Thyroid gland (tissue), 4 donors: Measurements from ENCODE around the gene CDV3.

Experiments
- POLR2A ChIP-seq, 2 donors: fragments of 450-650 bp; IDR thresholded peaks; one replicate each; pipeline ENCODE4 v1.6.1; 2017; ENCODE audit warnings: antibody characterized with exemption in 2 of 2, mild to moderate bottlenecking in 2 of 2, moderate library complexity in 1 of 2
- TF ChIP-seq, protein P1 (sequence below), 6 experiments: fragments of 200-600 bp in 3 of 6; fragments of 450-650 bp in 3 of 6; sonication (generic) in 3 of 6; IDR thresholded peaks; one replicate each; pipeline ENCODE4 v1.5.1; 2016 to 2019; ENCODE audit warnings: antibody characterized with exemption in 6 of 6, mild to moderate bottlenecking in 2 of 6, inconsistent platforms in 1 of 6, moderate library complexity in 1 of 6

DNA sequence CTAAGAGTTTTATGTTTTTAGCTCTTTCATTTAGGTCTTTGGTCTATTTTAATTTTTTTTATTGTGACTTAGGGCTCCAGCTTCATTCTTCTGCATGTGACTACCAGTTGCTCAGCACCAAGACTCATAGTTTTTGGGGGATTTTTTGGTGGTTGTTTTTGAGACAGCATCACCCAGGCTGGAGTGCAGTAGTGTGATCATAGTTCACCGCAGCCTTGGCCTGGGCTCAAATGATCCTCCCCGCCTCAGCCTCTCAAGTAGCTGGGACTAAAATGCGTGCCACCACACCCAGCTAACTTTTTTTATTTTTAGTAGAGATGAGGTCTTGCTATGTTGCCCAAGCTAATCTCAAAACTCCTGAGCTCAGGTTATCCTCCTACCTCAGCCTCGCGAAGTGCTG lies 19.4 kb downstream of the CDV3 start:
- TF ChIP-seq, protein P1, sequence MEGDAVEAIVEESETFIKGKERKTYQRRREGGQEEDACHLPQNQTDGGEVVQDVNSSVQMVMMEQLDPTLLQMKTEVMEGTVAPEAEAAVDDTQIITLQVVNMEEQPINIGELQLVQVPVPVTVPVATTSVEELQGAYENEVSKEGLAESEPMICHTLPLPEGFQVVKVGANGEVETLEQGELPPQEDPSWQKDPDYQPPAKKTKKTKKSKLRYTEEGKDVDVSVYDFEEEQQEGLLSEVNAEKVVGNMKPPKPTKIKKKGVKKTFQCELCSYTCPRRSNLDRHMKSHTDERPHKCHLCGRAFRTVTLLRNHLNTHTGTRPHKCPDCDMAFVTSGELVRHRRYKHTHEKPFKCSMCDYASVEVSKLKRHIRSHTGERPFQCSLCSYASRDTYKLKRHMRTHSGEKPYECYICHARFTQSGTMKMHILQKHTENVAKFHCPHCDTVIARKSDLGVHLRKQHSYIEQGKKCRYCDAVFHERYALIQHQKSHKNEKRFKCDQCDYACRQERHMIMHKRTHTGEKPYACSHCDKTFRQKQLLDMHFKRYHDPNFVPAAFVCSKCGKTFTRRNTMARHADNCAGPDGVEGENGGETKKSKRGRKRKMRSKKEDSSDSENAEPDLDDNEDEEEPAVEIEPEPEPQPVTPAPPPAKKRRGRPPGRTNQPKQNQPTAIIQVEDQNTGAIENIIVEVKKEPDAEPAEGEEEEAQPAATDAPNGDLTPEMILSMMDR (IDR thresholded peaks at IDR 0.05), result no peak
- no peak for TF ChIP-seq POLR2A (IDR thresholded peaks at IDR 0.05)
